Measurements from ENCODE around the gene OR6N2. TPM values are rescaled to one million over a fixed set of nuclear protein-coding genes. Genes with fewer than 3 reads are reported as not detected.

OR6N2 gene
- total RNA-seq, 1 donor from 2014 or later = 0.72 TPM

- no peaks in the 10 kb centered on the region for H3K27me3 ChIP-seq
Observed at GRCh38 chr1:158728510-158729225, 52.3 kb downstream of the OR6N2 start.

GRCh38 chr1:158724442-158724841, 56.6 kb downstream of the OR6N2 start:
- Histone ChIP-seq H3K4me1 (no peaks in the 10 kb centered on the region), H3K4me3 (no peak overlapping the region), H3K27me3 (no peaks in the 10 kb centered on the region), H3K27ac (no peak overlapping the region), H3K9me3 (no peaks in the 10 kb centered on the region), H3K36me3 (no peaks in the 10 kb centered on the region)
- intact Hi-C loops (cut with DNase I) = no loop called here
- ATAC-seq = no peak
- DNase-seq = no peak
- TF ChIP-seq, protein P1, sequence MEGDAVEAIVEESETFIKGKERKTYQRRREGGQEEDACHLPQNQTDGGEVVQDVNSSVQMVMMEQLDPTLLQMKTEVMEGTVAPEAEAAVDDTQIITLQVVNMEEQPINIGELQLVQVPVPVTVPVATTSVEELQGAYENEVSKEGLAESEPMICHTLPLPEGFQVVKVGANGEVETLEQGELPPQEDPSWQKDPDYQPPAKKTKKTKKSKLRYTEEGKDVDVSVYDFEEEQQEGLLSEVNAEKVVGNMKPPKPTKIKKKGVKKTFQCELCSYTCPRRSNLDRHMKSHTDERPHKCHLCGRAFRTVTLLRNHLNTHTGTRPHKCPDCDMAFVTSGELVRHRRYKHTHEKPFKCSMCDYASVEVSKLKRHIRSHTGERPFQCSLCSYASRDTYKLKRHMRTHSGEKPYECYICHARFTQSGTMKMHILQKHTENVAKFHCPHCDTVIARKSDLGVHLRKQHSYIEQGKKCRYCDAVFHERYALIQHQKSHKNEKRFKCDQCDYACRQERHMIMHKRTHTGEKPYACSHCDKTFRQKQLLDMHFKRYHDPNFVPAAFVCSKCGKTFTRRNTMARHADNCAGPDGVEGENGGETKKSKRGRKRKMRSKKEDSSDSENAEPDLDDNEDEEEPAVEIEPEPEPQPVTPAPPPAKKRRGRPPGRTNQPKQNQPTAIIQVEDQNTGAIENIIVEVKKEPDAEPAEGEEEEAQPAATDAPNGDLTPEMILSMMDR (IDR thresholded peaks at IDR 0.05) = no peak

More at GRCh38 chr1:158728510-158729225, 52.3 kb downstream of the OR6N2 start:
- no peaks in the 10 kb centered on the region for H3K9me3 ChIP-seq
- ATAC-seq (no peak), DNase-seq (no peak)
- no peak overlapping the region for H3K4me3 ChIP-seq
- no peak overlapping the region for H3K27ac ChIP-seq
- TF ChIP-seq, protein P1 (IDR thresholded peaks at IDR 0.05) = no peak
- intact Hi-C loops (cut with DNase I) = no loop called here
- H3K36me3 ChIP-seq = no peaks in the 10 kb centered on the region
- no peaks in the 10 kb centered on the region for H3K4me1 ChIP-seq

Other genes with a start within 250 kb of the OR6N2 start
- not detected for gene OR6Y1, start 226.8 kb downstream of the OR6N2 start, total RNA-seq
- not detected for gene OR6P1, start 210.6 kb downstream of the OR6N2 start, total RNA-seq
- gene OR10X1, start 201.3 kb downstream of the OR6N2 start, total RNA-seq = not detected
- not detected for gene OR10Z1, start 175.9 kb downstream of the OR6N2 start, total RNA-seq
- not detected for gene SPTA1, start 94.5 kb downstream of the OR6N2 start, total RNA-seq
- not detected for gene OR6K2, start 80.6 kb downstream of the OR6N2 start, total RNA-seq
- 2.3 TPM for gene OR6K3, start 60.5 kb downstream of the OR6N2 start, total RNA-seq
- gene OR6K6, start 26.5 kb downstream of the OR6N2 start, total RNA-seq = not detected
- 2.3 TPM for gene OR6N1, start 9.0 kb downstream of the OR6N2 start, total RNA-seq
- 45.5 TPM for gene MNDA, start 50.1 kb upstream of the OR6N2 start, total RNA-seq
- gene PYHIN1, start 150.3 kb upstream of the OR6N2 start, total RNA-seq = 2.6 TPM
- 98.0 TPM for gene IFI16, start 228.7 kb upstream of the OR6N2 start, total RNA-seq

All from upper lobe of right lung (tissue), 1 donor.